ENCODE data around the gene ARID5A.
"Not testable (repeated sequence)": the region's sequence is repeated elsewhere in the genome, so short reads cannot be mapped to it uniquely, and the experiment has no call there.

The ARID5A gene

DNA sequence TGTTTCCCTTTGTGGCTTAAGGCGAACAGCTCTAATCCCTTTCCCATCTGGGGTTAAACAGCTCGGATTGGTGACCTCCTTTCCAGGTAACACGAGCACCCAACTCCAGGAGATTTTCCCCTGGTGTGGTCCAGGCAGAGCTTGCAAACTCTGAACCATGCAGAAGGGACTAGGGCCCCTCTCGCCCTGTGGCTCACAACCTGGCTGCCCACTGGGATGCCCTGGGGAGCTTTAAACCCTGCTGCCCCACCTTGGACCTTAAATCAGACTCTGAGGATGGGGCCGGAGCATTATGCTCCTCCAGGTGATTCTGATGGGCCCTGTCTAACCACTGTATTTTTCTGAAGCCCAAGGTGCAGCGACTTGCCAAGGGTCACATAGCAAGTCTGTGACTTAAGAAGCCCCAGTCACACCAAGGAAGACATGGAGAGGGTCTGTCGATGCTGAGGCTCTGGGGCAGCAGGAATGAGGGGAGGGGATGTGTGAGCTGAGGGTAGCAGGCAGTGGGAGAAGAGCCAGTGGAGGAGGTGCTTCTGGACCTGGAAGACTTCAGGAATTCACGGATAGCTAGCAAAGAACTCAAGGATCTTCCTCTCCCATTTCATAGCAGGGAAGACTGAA lies 5.9 kb downstream of the ARID5A start:
- no peak for DNase-seq

DNA sequence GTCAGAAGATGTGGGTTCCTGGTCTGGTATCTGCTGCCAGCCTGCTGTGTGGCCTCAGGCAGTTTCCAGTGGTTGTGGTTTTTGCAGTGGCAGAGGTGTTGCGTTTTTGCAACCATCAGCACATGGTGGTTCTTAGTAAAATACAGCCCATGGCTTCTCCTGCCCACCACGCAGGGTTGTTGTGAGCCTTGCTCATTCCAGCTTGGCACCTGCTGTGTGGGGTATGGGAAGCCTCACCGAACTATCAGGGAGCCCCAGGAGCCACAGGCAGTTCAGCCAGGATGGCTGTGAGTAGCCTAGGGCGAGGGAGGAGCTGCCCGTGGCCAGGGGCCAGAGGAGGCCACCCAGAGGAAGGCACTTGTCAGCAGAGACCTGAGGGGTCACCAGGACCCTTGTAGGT lies 9.8 kb downstream of the ARID5A start:
- peak; percentile 50 for DNase-seq

DNA sequence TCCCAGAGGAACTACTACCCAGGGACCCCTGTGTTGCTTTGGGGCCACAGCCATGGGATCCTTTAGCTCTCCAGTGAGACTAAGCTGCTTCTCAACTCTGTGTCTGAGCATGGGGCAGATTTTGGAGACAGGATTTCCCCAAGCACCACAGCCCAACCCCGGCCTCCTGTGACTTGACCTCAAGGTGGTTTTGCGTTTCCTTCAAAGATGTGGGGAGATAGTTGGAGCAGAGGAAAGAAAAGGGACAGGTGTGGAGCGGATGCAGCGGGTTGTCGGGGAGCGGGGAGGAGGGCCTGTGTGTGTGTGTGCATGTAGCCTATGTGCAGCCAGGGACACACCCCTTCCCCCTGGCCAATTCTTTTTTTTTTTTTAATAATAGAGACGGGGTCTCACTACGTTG lies 10.2 kb downstream of the ARID5A start:
- peak; percentile 56 for DNase-seq

DNA sequence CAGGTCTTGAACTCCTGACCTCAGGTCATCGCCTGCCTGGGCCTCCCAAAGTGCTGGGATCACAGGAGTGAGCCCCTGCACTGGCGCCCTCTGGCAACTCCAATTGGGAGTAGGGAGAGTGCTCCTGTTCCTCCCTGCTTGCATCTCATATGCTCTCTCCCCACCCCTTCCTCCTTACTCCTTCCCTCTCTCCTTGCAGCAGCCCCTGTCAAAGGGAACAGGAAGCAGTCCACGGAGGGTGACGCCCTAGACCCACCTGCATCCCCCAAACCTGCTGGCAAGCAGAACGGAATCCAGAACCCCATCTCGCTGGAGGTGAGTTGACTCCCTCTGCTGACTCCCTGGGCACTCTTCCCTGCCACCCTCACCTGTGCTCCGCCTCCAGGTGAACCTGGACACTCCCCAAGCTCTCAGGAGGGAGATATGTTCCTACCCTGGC lies 10.7 kb downstream of the ARID5A start:
- DNase-seq = no peak

DNA sequence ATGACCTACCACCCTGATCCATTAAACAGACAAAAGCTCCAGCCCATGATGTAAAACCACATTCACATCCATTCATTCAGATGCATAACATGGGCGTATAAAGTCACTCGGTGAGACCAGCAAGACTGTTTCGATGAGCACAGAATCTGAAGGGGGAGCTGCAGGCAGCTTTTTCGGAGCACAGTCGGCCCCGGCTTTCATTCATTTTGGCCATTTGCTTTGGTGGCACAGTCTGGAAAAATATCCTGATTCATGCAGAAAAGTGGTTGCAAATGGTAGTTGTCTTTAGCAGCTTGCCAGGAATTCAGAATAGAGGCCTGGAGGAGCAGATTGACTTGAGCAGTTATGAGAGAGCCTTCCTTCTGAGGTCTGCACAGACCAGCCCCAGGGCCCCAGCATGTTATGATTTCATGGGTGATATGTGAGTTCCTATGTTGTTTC lies 11.2 kb downstream of the ARID5A start:
- no peak for DNase-seq

DNA sequence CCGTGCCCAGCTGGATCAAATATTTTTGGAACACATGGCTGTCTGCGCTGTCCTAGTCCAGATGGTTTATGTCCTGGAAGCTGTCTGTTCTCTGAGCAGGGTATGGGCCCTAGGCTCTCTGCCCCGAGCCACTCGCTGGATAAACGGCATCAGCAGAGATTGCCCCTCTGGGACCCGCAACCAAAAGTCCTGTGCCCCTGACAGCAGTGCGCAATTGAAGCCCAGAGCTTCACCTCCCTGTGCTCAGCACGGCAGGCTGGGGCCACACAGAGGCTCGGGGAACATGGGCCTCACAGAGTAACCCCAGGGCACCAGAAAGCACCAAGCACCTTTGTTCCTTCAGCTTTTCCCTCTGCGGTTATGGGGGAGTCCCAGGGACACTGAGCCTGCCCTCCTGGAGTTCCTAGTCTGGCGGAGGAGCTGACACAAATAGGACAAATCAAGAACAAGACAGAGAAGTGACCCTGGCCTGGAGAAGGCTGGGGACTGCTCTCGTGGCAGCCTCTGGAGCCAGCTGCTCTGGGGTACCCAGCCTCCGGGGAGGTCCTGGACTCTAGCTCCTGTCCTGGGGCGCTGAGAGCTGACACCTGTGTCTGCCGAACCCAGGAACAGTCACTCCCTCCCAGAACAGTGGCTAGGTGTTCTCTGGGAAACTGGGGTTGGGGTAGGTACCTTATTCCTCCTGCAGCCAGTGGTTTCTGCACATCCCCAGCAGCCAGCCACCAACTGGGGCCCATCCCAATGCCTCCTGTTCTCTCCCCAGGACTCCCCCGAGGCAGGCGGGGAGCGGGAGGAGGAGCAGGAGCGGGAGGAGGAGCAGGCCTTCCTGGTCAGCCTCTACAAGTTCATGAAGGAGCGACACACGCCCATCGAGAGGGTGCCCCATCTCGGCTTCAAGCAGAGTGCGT lies 12.3 kb downstream of the ARID5A start:
- no peak for DNase-seq

DNA sequence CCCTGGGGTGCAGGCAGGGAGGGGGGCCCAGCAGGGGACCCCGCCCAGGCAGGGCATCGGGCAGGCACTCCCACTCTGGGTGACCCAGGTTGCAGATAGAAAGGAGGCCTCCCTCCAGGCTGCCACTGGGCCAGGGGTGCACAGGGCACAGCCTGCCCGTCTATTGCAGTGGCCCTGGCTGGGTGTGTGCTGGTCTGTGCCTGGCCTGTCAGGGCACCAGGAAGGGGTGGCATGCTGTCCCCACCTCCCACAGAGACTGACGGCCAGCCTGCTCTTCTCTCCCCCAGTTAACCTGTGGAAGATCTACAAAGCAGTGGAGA lies 12.9 kb downstream of the ARID5A start:
- no peak for DNase-seq

DNA sequence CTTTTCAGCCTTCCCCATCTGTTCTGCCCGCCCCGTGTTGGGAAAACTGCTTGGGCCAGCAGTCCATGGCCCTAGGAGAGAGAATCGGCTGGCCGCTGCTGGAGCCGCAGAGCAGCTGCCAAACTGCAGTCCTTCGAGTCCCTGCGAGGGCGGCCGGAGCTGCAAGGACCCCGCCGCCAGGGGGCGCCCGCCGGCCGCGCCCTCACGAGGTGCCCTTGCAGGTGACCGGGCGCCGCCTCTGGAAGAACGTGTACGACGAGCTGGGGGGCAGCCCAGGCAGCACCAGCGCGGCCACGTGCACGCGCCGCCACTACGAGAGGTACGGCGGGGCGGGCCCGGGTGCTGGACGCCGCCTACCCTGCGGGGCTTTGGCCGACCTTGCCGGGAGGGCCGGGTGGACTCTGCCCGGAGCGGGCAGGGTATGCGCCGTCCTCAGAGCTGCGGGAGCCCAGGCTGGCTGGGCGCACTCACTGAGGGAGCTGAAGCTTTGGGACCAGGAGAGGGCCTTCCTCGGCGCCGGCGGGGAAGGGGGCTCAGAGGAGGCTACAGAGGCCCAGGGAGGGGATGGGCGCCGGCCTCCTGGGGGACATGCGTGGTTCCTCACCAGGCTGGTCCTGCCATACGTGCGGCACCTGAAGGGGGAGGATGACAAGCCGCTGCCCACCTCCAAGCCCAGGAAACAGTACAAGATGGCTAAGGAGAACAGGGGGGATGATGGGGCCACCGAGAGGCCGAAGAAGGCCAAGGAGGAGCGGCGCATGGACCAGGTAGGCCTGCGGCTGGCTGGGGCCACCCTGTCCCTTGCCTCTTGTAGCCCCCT lies 13.6 kb downstream of the ARID5A start:
- DNase-seq = no peak

DNA sequence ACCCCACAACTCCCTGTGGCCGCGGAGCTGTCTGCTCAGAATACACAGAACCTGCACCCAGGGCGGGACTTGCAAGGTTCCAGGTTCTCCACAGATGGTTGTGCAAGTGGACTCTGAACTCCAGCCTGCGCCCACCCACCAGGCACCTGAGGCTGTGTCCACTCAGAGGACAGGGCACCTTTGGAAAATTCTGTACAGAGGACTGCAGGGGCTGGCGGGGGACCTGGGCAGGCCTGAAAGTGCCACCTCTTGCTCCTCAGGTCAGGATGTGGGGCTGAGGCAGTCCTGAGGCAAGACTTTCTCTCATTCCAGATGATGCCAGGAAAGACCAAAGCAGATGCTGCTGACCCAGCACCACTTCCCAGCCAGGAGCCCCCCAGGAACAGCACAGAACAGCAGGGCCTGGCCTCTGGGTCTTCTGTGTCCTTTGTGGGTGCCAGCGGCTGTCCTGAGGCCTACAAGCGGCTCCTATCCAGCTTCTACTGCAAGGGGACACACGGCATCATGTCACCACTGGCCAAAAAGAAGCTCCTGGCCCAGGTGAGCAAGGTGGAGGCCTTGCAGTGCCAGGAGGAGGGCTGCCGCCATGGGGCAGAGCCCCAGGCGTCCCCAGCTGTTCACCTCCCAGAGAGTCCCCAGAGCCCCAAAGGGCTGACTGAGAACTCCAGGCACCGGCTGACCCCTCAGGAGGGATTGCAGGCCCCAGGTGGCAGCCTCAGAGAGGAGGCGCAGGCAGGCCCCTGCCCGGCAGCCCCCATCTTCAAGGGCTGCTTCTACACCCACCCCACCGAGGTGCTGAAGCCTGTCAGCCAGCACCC lies 14.4 kb downstream of the ARID5A start:
- no peak for DNase-seq

DNA sequence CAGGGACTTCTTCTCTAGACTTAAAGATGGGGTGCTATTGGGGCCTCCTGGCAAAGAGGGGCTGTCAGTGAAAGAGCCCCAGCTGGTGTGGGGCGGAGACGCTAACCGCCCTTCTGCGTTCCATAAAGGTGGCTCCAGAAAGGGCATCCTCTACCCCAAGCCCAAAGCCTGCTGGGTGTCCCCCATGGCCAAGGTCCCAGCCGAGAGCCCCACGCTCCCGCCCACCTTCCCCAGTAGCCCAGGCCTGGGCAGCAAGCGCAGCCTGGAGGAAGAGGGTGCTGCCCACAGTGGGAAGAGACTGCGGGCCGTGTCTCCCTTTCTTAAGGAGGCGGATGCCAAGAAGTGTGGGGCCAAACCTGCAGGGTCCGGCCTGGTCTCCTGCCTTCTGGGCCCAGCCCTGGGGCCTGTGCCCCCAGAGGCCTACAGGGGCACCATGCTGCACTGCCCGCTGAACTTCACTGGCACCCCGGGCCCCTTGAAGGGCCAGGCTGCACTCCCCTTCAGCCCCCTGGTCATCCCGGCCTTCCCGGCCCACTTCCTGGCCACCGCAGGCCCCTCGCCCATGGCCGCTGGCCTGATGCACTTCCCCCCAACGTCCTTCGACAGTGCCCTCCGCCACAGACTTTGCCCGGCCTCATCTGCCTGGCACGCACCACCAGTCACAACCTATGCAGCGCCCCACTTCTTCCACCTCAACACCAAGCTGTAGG lies 15.2 kb downstream of the ARID5A start:
- no peak for DNase-seq

DNA sequence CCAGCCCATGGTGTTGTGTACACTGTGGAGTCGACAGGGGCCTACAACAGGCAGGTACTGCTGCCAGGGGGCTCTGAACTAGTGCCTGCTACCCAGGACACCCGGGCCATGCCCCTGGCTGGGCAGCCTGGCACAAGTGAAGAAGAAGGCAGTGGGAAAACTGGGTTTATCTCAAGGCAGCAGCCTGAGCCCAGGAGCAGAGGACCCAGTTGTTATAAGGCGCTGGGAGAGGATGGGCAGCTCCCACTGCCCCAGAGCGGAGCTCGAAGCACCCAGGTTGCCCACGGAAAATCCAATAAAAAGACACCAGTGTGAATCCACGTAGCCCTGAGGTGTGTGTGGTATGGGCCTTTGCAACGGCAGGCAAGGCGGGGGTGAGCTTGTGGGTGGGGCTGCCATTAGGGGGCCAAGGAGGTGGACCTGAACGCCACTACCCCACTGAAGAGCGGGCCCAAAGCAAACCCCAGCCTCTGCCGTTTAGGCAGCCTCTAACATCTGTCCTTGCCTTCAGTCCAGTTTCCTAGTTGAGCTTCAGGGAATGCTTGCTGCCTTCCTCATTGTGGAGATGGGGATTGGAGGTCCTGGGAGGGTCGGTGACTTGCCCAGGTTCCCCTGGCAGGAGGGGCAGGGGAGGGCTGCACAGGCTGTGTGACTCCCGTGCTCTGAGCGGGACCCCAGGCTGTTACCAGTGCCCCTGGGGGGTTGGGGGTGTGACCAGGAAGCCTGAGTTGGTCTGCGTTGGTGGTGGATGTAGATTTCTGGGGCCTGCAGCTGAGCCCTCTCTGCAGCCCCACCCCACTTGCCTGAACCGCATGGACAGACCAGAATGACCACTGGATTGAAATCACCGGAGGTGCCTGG lies 16.0 kb downstream of the ARID5A start:
- DNase-seq = no peak

DNA sequence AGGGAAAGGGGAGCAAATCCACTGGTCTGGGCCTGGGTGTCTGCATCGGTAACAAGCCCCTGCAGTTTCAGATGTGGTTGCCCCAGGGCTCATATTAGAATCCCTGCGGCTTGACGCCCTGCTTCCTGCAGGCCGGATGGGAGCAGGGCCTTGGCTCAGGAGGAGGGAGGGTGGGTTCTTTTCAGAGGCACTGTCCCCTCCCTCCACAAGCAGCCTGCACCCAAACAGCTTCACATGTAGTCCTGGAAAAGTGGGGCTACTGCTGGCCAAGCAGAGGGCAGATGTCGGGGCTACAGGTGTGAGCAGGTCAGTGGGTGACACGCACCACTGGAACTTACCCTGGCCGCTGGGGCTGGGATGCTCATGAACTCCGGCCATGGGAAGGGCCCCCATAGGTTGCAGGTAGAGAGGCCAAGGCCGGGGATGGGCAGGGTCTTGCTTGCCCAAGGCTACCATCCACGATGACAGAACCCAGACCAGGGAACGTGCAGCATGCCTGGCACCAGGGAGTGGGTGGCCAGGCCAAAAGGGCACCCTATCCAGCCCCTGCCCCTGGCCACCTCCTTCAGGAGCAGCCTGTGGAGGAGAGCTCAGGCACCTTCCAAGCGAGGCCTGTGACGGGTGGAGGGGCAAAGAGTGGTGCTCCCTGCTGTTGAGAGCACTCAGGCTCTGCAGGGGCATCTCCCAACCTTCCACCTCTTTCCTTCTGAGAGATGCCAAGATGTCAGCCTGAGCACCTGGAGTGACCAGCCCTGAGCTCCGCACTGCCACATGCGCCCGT lies 16.8 kb downstream of the ARID5A start:
- DNase-seq = no peak

DNA sequence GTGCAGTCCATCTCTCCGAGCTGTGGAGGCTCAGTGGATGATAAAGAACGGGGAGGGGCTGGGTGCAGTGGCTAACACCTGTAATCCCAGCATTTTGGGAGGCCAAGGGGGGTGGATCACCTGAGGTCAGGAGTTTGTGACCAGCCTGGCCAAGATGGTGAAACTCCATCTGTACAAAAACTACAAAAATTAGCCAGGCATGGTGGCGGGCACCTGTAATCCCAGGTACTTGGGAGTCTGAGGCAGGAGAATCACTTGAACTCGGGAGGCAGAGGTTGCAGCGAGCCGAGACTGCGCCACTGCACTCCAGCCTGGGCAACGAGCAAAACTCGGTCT lies 17.4 kb downstream of the ARID5A start:
- not testable (repeated sequence) for DNase-seq

DNA sequence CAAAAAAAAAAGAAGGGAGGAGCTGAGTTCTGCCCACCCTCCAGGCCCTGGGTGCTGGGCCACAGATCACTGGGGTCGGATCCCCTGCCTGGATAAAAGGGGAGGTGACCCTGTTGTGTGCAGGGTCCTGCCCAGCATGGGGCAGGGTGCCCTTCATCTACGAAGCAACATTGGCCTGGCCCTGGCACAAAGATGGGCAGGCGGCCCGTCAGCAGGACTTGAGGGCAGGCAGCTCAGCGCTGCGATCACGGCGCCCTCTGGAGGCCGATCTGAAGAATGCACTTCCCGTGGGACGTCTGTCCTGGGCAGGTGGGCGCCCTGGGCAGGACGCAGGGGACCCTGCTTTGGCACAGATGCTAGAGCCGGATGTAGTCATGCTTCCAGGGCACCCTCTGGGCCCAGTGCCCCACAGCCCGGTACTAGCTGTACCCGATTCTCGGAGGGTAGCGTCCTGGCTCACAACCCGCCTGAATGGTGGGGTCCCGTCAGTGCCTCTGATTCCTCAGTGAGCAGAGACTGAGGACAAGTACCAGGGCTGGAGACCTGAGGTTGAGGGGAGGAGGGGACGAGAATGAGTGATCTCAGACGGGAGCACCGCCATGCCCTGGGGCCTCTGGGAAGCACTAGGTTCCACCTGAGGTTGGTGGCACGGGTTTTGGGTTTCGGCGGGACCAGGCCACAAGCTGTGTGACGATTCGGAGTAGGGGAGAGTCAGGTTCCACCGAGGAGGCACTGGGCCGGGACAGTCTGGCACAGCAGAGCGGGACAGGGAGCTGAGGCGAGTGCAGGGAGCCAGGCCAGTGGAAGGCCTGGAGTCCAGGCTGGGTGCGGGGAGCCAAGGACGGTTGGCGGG lies 18.0 kb downstream of the ARID5A start:
- DNase-seq = peak; percentile 78

DNA sequence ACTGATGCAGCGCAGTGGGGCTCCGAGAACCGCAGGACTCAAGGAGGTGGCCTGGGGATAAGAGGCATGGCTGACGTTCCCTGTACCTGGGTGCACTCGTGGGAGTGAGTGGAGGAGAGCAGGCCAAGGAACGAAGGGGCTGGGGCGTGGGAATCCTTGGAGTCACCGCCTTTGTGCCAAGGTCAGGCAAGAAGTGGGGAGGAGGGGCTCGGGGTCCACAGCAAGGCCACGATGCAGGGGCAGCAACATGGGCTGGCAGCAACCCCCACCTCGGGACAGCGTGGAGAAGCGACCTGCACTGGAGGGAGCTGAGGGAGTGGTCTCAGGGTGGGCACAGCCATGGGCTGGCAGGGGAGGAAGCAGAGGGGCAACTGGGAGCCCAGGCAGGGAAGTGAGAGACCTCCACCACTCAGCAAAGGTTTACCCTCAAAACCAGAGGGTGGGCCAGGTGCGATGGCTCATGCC lies 18.6 kb downstream of the ARID5A start:
- no peak for DNase-seq

DNA sequence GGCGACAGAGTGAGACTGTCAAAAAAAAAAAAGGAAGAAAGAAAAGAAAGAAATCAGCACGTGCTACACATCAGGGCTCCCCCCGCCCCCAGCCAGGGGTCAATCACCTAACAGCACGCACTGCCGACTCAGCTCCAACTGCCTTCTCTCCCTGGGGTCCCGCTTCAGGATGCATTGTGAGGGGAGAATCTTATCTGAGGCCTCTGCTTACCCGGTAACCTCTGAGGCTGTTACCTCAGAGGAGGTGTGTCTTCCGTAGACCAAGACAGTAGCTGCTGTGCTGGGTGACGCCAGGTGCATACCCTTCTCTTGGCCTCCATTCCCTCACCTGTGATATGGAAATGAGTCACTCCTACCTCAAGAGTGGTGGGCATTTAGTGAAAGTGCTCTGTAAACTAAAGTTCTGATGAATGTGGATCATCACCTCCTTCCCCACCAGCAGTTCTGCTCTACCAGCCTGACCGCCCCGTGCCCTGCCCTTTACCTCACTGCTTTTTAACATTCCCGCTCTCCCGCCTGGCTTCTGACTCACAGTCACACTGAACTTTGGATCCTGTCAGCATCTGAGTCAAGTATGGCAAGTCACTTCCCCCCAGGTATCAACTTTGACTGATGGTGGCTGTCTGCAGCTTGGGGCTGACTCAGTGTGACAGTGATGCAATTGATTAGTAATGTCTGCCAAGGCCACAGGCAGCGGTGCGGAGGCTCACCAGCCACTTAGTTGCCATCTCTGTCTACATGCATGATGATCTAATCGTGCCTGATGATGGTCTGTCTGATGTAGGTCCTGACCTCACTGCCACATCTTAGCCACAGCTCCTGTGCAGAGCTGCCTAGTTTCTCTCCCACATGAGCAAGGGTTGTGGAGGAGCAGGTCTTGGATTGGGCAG lies 20.1 kb downstream of the ARID5A start:
- DNase-seq = peak; percentile 19

DNA sequence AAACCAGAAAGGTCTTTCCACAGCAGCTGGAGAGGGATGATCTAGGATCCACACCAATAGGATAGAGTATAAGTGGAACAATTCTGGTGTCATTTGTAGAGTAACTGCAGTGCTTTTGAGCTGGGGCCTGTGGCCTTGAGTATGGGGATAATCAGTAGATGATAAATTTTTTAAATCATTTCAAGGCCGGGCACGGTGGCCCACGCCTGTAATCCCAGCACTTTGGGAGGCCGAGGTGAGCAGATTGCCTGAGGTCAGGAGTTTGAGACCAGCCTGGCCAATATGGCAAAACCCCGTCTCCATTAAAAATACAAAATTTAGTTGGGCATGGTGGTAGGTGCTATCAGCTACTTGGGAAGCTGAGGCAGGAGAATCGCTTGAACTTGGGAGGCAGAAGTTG lies 20.9 kb downstream of the ARID5A start:
- not testable (repeated sequence) for DNase-seq

DNA sequence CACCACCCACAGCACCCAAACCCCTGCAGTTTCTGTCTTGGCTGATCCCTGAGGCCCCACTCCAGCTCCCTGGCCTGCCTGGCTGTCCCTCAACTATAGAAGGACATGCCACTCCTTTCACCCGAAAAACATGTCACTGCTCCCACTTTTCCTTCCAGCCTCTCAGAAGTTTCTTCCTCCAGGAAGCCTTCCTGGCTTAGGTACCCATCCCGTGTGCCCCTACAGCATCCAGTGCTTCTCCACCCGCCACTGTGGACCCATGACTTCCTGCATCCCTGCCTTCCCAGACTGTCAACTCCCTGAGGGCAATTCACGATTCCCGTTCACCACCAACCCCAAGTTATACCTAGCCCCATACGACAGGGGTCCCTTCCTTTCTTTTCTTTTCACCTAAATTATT lies 21.5 kb downstream of the ARID5A start:
- no peak for DNase-seq

Data from CD4-positive, alpha-beta T cell treated with Interleukin-10 for 1 hour (primary cell).